Psoas muscle (tissue), 8 donors: ENCODE measurements around the gene TNFAIP2. TPM values are rescaled to one million over a fixed set of nuclear protein-coding genes. Genes with fewer than 3 reads are reported as not detected.

Source experiments
- ATAC-seq, 4 donors: fragments of 200-7000 bp; cut with Tn5 transposase; one replicate each; pipeline ENCODE4 v1.9.1; 2020; ENCODE audit warnings: moderate library complexity in 3 of 4, mild to moderate bottlenecking in 2 of 4
- DNase-seq, 2 donors: peaks; one replicate each; pipeline ENCODE4 v3.0.0-alpha.2; 2020
- H3K27ac ChIP-seq: fragments of 200-600 bp; one replicate; pipeline ENCODE4 v1.8.0; 2022
- H3K27me3 ChIP-seq, 3 donors: fragments of 200-600 bp in 1 of 3; one replicate each; pipeline versions ENCODE4 v1.6.1 to v1.8.0; 2013 to 2022; ENCODE audit warnings: low read length in 2 of 3, mild to moderate bottlenecking in 2 of 3, moderate library complexity in 1 of 3; ENCODE audit not compliant: insufficient read depth in 3 of 3
- H3K36me3 ChIP-seq, 2 donors: fragments of 200-600 bp in 1 of 2; one replicate each; pipeline versions ENCODE4 v1.6.1 to v1.8.0; 2013 to 2022; ENCODE audit warnings: low read depth in 1 of 2, mild to moderate bottlenecking in 1 of 2, moderate library complexity in 1 of 2; ENCODE audit not compliant: insufficient read depth in 1 of 2
- H3K4me1 ChIP-seq: fragments of 200-600 bp; one replicate; pipeline ENCODE4 v1.8.0; 2022
- H3K4me3 ChIP-seq: fragments of 200-600 bp; one replicate; pipeline ENCODE4 v1.8.0; 2022; ENCODE audit warnings: mild to moderate bottlenecking
- H3K9me3 ChIP-seq: fragments of 200-600 bp; one replicate; pipeline ENCODE4 v1.8.0; 2022
- CTCF ChIP-seq: fragments of 200-600 bp; IDR thresholded peaks from one replicate; pipeline ENCODE4 v1.8.0; 2022; ENCODE audit warnings: antibody characterized with exemption
- WGBS, 3 donors: extraction: QIAGEN DNeasy Blood & Tissue Kit; methylation state at CpG; one replicate each; pipeline versions ENCODE4 v1.1.6 to v1.1.7; 2013; 5-methylcytosine and 5-hydroxymethylcytosine counted together
- intact Hi-C, 2 donors: fragments of 100-400 bp; cut with DNase I; formaldehyde crosslinking; loops; one replicate each; pipeline versions ENCODE4 v1.11.0 to v1.14.2; 2022
- polyA plus RNA-seq, 3 donors: library from polyadenylated mRNA; stranded (reverse); fragments of 200-250 nt; gene quantifications; one replicate each; pipeline ENCODE4 v1.2.3, GENCODE V29; 2013
- total RNA-seq, 4 donors: library from RNA; stranded (reverse); fragmentation: NEBNext Ultra II Directional in 2 of 4; extraction: Animal tissue kit (Norgen Biotek cat#: 25700) in 2 of 4; gene quantifications; one replicate each; pipeline versions ENCODE4 v1.2.1 to v1.2.4, GENCODE V29; 2021 to 2023
- donor health status: healthy with polysubstance abuse.
- donor health status: DM: no; HTN: no; CAD: no; lungs with moderate emphysema.
- donor health status: Bipolar disorder and iron deficiency.
- donor health status: healthy.
- donor health status: DM: yes; HTN: yes; CAD: no.
- donor health status: DM: no; HTN: no; CAD: no.
- donor health status: DM: no; HTN: no; CAD: no.
- donor health status: DM: yes; HTN: yes; CAD: no.

The TNFAIP2 gene
- total and polyA plus RNA-seq, 7 donors = 25.7 to 146 (median 39.9) TPM

DNA sequence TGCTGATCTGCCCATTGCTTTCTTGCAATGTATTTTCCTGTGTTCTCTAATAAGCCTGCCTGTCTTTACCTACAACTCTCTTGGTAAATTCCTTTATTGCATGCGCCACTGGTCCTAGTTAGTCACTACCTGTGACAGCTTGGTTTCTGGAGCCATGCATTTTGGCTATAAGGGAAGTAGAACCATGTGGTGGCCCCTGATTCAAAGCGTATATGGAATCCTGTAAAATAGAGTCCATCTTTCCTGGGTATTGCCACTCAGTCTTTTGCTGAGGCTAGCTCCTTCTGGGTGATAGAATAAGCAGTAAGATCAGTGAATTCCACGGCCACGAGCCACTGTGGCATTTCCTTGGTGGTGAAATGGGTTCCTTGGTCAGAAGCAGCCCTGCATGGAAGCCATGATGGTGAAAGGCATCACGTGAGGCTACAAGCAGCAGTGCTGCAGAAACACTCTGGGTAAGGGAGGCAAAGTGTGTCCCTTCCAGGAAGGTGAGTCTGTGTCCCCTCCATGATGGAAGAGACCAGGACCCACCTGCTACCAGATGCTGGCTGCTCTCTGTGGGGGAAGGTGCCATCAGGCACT is 19.6 kb downstream of the TNFAIP2 start:
- intact Hi-C loops = loop anchor here in 1 of 2 donors (5.0 kb wide), 1 partner anchor 44 kb away; no protein-coding TSS in a partner anchor
- no peak for DNase-seq
- no peak for TF ChIP-seq CTCF
- H3K4me1 ChIP-seq = no peaks in the 10 kb centered on the region
- no peak for ATAC-seq
- H3K9me3 ChIP-seq = no peaks in the 10 kb centered on the region
- H3K27me3 ChIP-seq = peaks cover 0 to 3% (median 0%) of the 10 kb centered on the region in 3 donors
- no peak overlapping the region for H3K27ac ChIP-seq
- H3K4me3 ChIP-seq = no peak overlapping the region
- WGBS, 3 donors = 71 to 89% (median 74%) methylated on average over 5 of the region's 5 CpGs
- no peaks in the 10 kb centered on the region for H3K36me3 ChIP-seq

GRCh38 chr14:103143506-103143905 is 20.2 kb downstream of the TNFAIP2 start:
- H3K27ac ChIP-seq = no peak overlapping the region
- intact Hi-C loops = loop anchor here in 1 of 2 donors (5.0 kb wide), 1 partner anchor 44 kb away; no protein-coding TSS in a partner anchor
- H3K4me3 ChIP-seq = no peak overlapping the region
- no peak for TF ChIP-seq CTCF
- no peaks in the 10 kb centered on the region for H3K36me3 ChIP-seq
- H3K9me3 ChIP-seq = no peaks in the 10 kb centered on the region
- H3K4me1 ChIP-seq = no peaks in the 10 kb centered on the region
- 68 to 80% (median 68%) methylated on average over 6 of the region's 6 CpGs for WGBS, 3 donors
- peaks cover 0 to 3% (median 0%) of the 10 kb centered on the region in 3 donors for H3K27me3 ChIP-seq
- ATAC-seq (no peak), DNase-seq (no peak)

DNA sequence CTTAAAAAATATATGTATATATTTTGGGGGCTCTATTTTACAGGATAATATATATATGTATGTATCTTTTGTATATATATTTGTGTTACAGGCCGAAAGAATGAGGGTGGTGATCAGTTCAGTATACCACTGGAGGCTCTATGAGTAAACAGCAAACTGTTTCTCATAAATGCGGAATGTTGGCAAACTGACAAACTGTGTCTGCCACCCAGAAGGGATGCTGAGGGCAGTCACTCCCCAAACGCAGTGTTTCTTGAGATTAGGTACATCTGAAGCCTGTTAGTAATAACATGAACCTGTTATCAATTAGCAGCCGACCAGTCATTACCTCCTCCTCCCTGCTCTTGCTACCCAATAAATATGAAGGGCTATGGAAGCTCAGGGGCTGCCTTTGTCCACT is 20.8 kb downstream of the TNFAIP2 start:
- TF ChIP-seq CTCF = no peak
- WGBS, 3 donors = 68 to 73% (median 71%) methylated on average over 4 of the region's 4 CpGs
- no peak overlapping the region for H3K27ac ChIP-seq
- H3K4me1 ChIP-seq = no peaks in the 10 kb centered on the region
- no peak for ATAC-seq
- intact Hi-C loops = loop anchor here in 1 of 2 donors (5.0 kb wide), 1 partner anchor 43 kb away; no protein-coding TSS in a partner anchor
- H3K27me3 ChIP-seq = peaks cover 0 to 3% (median 0%) of the 10 kb centered on the region in 3 donors
- no peak for DNase-seq
- H3K9me3 ChIP-seq = no peaks in the 10 kb centered on the region
- no peaks in the 10 kb centered on the region for H3K36me3 ChIP-seq
- H3K4me3 ChIP-seq = no peak overlapping the region

DNA sequence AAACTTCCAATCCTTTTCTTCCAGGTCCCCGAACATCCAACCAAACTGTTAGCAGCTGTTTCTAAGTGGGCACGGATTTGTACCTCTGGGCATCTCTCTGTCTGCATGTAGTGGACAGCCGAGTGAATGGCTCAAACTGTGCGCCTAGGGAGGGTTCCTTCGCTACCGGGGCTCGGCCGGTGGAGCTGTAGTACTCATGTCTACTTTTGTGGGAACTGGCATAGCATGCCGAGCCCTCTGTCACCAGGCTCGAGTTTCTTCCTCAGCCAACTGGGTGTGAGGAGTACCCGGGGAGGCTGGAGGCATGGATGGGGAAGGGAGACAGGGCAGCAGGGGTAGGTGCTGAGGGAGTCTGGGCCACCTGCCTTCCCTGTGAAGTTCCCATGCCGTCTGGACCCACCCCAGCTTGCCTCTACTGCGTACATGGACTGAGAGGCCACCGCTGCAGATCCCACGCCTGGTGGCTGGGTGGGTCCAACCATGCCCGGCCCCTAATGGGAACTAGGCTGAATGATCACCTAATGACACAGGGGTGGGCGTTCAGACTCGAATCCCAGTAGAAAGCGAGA is 23.0 kb downstream of the TNFAIP2 start:
- H3K4me3 ChIP-seq = no peak overlapping the region
- DNase-seq = no peak
- intact Hi-C loops = no loop called here
- H3K36me3 ChIP-seq = no peaks in the 10 kb centered on the region
- H3K27me3 ChIP-seq = peaks cover 0 to 3% (median 0%) of the 10 kb centered on the region in 3 donors
- TF ChIP-seq CTCF = no peak
- WGBS, 3 donors = 70 to 87% (median 75%) methylated on average over 17 to 19 of the region's 19 CpGs
- ATAC-seq = no peak
- H3K27ac ChIP-seq = no peak overlapping the region
- H3K4me1 ChIP-seq = no peaks in the 10 kb centered on the region
- no peaks in the 10 kb centered on the region for H3K9me3 ChIP-seq
